Daoy (cell line): ENCODE results near the gene FEZF1. TPM values are rescaled to one million over a fixed set of nuclear protein-coding genes. Genes with fewer than 3 reads are reported as not detected.

ENCODE experiments used
- DNase-seq: peaks from one replicate; pipeline ENCODE4 v3.0.0-alpha.2; 2015; ENCODE audit warnings: low read depth
- total RNA-seq: library from RNA; depleted of rRNA; stranded (reverse); fragments of >200 nt; shearing (Covaris generic); gene quantifications from 2 replicates; pipeline ENCODE4 v1.2.3, GENCODE V29; 2014; rRNA removed

The FEZF1 gene
- total RNA-seq, 1 experiment from 2014 or later = 0.69 TPM

DNA sequence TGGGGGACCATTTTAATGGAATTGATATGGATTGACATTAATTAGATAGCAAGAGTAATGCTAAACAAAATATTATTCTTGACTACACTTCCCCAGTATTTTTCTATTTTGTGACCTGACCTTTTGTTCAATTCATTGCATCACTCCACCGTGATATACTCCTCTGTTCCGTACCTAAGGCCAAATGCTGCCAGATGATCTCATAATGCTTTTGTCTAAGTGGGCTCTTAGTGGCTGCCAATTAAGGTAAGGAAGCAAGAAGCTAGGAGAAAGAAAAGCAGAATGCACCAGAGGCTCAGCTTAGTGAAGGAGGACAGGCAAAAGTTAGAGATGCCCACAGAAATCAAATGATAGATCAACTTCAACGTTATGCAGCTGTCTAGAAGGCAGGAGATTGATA is 36.4 kb downstream of the FEZF1 start:
- no peak for DNase-seq

DNA sequence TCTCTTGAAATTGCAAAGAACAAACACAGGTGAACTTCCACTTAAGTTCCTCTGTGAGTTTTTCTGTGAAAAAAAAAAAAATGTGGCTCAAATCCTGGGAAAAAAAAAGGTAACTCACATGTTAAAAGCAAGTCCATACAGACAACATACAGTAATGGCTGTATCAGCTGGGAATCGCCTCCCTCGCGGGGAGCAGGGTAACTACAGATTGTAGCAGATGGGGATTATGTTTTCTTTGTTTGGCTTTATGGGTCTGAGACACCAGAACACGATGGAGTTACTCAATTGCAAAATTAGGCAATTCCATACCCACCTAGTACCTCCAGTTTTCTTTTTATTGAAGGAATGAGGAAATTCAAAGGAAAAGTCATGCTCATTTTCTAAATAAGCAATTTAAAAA is 42.3 kb downstream of the FEZF1 start:
- DNase-seq = no peak

GRCh38 chr7:122261442-122261841 is 43.1 kb downstream of the FEZF1 start:
- DNase-seq = no peak

- no peak for DNase-seq
Measured at GRCh38 chr7:122261016-122261415, 43.5 kb downstream of the FEZF1 start.

DNA sequence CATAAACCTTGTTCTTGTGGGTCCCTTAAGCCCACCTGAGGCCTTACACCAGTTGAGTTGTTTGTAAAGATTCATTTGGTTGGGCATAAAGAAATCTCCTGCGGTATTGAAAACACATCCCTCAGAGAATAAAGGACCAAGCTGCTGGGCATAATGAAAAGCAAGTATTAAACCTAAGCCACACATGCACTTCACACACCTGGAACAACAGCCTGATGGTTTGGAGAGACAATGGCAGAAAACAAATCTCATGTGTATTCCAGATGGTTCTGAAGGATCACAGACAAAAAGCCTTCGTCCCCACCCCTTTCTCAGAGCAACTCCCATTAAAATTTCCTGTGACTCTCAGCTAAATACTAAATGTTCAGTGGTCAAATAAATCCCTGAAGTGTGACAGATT is 44.2 kb downstream of the FEZF1 start:
- no peak for DNase-seq

DNA sequence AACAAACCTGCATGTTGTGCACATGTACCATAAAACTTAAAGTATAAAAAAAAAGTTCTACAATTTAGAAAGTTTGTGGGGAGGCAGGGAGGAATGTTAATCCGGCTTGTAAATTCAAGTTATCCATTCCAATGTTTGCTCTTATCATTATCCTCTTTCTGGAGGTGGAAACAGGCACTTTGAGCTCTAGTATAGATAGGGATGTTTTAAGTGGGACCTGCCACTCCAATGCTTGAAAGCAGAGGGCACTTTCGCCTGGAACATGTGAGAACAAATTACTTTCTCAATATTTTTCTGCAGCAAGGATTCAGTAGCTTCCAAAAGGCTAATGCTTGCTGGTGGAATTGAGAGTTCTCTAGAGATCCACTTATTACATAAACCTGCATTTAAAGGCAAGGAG is 45.6 kb downstream of the FEZF1 start:
- no peak for DNase-seq

DNA sequence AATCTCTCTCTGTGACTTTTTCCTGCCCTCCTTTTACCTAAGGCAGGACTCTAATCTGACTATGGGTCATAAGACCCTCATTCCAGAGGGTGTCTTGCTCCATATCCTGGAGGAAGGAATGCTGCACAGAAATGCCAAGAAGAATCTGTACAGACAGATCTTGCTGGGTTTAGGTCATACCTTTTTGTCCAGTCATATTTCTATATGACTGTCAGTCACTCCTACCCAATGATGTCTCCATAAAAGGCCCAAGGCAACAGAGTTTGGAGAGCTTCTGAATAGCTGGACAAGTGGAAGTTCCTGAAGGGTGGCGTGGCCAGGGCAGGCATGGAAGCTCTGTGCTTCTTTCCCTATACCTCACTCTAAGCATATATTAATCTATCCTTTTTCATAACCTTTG is 47.5 kb downstream of the FEZF1 start:
- DNase-seq = no peak

DNA sequence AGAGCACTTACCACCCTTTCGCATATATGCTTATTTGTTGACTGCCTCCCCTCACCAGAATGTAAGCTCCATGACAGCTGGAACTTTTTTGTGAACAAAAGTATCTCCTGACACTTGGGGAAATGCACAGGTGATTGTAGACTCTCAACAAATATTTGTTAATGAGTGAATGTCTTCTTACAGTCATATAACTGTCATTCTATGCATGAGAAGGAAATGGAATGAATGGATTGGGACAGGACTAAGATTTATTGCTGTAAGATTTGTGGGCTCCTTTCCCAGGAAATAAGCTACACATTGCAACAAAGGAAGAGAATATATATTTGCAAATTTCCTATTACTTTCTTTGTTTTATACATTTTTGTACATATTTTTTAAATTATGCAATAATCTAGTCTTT is 48.5 kb downstream of the FEZF1 start:
- no peak for DNase-seq

DNA sequence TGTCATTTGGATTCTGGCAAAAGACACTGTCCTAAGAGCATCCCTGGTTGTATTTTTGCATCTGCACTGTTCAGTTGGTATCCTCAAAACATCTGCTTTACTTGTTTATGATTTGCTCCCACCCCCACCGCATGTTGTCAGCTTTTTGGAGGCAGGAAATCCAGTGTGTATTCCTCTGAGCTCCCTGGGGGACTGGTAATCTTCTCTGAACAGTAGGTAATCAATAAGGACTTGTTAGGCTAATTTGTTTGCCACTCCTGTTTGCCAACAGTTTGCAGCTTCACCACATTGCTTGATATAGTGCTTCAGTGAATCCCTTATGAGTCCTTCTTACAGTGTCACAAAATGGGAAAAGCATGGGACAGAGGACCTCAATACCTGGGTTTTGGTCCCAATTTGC is 49.1 kb downstream of the FEZF1 start:
- DNase-seq = no peak

Other genes starting within 250 kb of the FEZF1 start
- 39.8 and 44.1 TPM in 2 replicates for gene AASS, start 160.5 kb downstream of the FEZF1 start, total RNA-seq